ENCODE results near the gene GCHFR.

DNA sequence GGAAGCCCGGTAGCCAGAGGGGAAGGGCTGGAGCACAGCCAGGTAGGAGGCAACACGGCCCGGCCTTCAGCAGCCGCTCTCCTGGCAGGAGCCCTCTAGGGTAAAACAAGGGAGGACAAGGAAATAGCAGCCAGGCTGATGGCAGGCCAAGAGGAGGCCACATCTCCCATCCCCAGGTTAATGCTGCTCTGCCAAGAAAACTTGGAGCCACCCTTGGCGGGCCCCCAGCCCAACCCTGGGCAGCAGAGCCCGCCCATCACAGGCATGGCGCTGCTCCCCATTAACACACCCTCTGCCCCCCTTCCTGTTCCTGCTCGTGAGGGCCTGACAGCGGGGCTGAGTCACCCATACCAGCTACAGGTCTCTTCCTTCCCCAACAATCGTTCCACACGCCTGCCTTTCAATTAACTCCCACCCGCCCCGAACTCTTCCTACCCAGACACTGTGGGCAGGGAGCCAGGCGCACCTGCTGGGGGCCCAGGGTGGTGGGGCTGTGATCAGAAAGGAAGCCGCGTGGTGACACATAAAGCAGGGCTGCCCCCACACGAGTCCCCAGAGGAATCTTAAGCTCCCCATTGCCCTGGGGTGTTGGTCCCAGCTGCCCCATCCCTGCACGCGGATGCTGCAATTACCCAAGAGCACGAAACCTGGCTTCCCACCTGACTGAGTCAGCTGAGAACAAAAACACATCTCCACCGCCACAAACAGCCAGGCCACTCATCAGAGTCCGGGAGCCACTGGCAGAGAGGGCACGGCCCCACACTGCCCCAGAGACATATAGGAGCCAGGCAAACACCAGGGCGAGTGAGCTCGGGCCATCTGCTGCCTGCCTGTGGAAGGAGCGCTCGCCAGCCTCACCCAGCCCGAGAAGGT, 5.6 kb downstream of the GCHFR start, which contains the start of gene C15orf62:
- TF ChIP-seq, protein P1, sequence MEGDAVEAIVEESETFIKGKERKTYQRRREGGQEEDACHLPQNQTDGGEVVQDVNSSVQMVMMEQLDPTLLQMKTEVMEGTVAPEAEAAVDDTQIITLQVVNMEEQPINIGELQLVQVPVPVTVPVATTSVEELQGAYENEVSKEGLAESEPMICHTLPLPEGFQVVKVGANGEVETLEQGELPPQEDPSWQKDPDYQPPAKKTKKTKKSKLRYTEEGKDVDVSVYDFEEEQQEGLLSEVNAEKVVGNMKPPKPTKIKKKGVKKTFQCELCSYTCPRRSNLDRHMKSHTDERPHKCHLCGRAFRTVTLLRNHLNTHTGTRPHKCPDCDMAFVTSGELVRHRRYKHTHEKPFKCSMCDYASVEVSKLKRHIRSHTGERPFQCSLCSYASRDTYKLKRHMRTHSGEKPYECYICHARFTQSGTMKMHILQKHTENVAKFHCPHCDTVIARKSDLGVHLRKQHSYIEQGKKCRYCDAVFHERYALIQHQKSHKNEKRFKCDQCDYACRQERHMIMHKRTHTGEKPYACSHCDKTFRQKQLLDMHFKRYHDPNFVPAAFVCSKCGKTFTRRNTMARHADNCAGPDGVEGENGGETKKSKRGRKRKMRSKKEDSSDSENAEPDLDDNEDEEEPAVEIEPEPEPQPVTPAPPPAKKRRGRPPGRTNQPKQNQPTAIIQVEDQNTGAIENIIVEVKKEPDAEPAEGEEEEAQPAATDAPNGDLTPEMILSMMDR (conservative IDR thresholded peaks at IDR 0.05; ENCODE audit: low read depth, low read length): no peak
- TF ChIP-seq POLR2A (IDR thresholded peaks at IDR 0.05; ENCODE audit: low read depth, low read length) (no peak), RAD21 (IDR thresholded peaks at IDR 0.05; ENCODE audit: low read length) (no peak)

Data from IMR-90 (cell line).